Cardiac fibroblast (primary cell): ENCODE measurements around the gene NKX2-4.
"Not testable (repeated sequence)": the region's sequence is repeated elsewhere in the genome, so short reads cannot be mapped to it uniquely, and the experiment has no call there.

Source experiments
- DNase-seq, 2 donors: peaks; one replicate each; pipeline versions ENCODE4 v3.0.0 to v3.0.0-alpha.2; 2010; ENCODE audit warnings: low read depth in 2 of 2
- H3K4me3 ChIP-seq, 2 donors: replicated peaks in 1 of 2; 1 replicate in 1 of 2; 2 replicates in 1 of 2; pipeline ENCODE4 v1.5.1; 2011; ENCODE audit warnings: low read depth in 2 of 2, low read length in 2 of 2, mild to moderate bottlenecking in 2 of 2, moderate library complexity in 1 of 2
- CTCF ChIP-seq: IDR thresholded peaks from one replicate; pipeline ENCODE4 v1.5.1; 2011; ENCODE audit warnings: low read depth, mild to moderate bottlenecking, low read length, inconsistent platforms

Gene NKX2-4

DNA sequence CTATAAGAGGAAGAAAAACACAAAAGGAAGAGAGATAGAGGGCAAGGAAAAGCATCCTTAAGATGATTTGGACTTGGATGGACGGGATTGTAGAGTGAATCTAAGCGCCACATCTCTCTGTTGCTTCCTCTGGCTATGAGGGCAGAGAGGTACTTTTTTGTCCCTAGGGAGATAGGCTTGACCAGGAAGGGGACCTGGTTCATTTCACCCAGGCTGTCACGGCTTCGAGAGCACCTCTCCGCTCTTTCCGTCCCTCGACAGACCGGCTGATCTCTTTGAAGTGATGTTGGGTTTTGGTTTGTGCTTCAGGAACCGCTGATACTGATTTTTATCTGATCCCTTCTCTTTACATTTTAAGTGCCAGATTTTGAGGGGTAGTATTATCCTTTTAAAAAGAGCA is 19.6 kb downstream of the NKX2-4 start:
- TF ChIP-seq CTCF: no peak
- H3K4me3 ChIP-seq: no peak overlapping the region
- no peak for DNase-seq

GRCh38 chr20:21376626-21377025 is 20.7 kb downstream of the NKX2-4 start:
- no peak for DNase-seq
- no peak overlapping the region for H3K4me3 ChIP-seq
- no peak for TF ChIP-seq CTCF

- H3K4me3 ChIP-seq: no peak overlapping the region
- no peak for DNase-seq
- no peak for TF ChIP-seq CTCF
Measured at GRCh38 chr20:21373436-21373835, 23.9 kb downstream of the NKX2-4 start.

GRCh38 chr20:21372016-21372415 is 25.3 kb downstream of the NKX2-4 start:
- H3K4me3 ChIP-seq: no peak overlapping the region
- DNase-seq: no peak
- TF ChIP-seq CTCF: no peak

GRCh38 chr20:21371193-21371592 is 26.1 kb downstream of the NKX2-4 start:
- no peak overlapping the region for H3K4me3 ChIP-seq
- no peak for TF ChIP-seq CTCF
- DNase-seq: no peak

GRCh38 chr20:21368791-21369190 is 28.5 kb downstream of the NKX2-4 start:
- no peak for TF ChIP-seq CTCF
- no peak for DNase-seq
- no peak overlapping the region for H3K4me3 ChIP-seq

DNA sequence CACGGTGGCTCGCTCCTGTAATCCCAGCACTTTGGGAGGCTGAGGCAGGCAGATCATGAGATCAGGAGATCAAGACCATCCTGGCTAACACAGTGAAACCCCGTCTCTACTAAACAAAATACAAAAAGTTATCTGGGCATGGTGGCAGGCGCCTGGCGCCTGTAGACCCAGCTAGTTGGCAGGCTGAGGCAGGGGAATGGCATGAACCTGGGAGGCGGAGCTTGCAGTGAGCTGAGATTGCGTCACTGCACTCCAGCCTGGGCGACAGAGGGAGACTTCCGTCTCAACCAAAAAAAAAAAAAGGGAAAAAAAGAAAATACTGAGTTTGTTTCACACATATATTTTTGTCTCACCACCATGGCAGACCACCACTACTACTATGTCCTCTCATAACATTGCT is 31.1 kb downstream of the NKX2-4 start:
- not testable (repeated sequence) for H3K4me3 ChIP-seq, DNase-seq
